Mucosa of descending colon (tissue), 3 donors: ENCODE results near the gene NAB2. TPM values are rescaled to one million over a fixed set of nuclear protein-coding genes. Genes with fewer than 3 reads are reported as not detected.
"Not testable (repeated sequence)": the region's sequence is repeated elsewhere in the genome, so short reads cannot be mapped to it uniquely, and the experiment has no call there.

Experiments used
- ATAC-seq: fragments of 200-7000 bp; cut with Tn5 transposase; one replicate; pipeline ENCODE4 v1.9.1; 2020; ENCODE audit warnings: mild to moderate bottlenecking, moderate library complexity
- DNase-seq, 3 donors: peaks; one replicate each; pipeline ENCODE4 v3.0.0-alpha.2; 2020
- H3K36me3 ChIP-seq: fragments of 200-600 bp; one replicate; pipeline ENCODE4 v1.8.0; 2021; ENCODE audit warnings: low read depth, mild to moderate bottlenecking
- H3K4me1 ChIP-seq: fragments of 200-600 bp; one replicate; pipeline ENCODE4 v1.8.0; 2021; ENCODE audit warnings: low read depth, mild to moderate bottlenecking
- H3K4me3 ChIP-seq: fragments of 200-600 bp; one replicate; pipeline ENCODE4 v1.8.0; 2021; ENCODE audit warnings: mild to moderate bottlenecking
- H3K9me3 ChIP-seq: fragments of 200-600 bp; one replicate; pipeline ENCODE4 v1.8.0; 2021; ENCODE audit warnings: mild to moderate bottlenecking
- CTCF ChIP-seq: fragments of 200-600 bp; IDR thresholded peaks from one replicate; pipeline ENCODE4 v1.8.0; 2022; ENCODE audit warnings: antibody characterized with exemption, mild to moderate bottlenecking
- intact Hi-C, 2 donors: fragments of 100-400 bp; cut with DNase I in 1 of 2; cut with micrococcal nuclease in 1 of 2; formaldehyde crosslinking; loops; one replicate each; pipeline versions ENCODE4 v1.11.0 to v1.11.1; 2022; cut with DNase I, micrococcal nuclease
- total RNA-seq, 3 donors: library from RNA; stranded (reverse); fragmentation: NEBNext Ultra II Directional in 2 of 3; extraction: Animal tissue kit (Norgen Biotek cat#: 25700) in 2 of 3; gene quantifications; one replicate each; pipeline versions ENCODE4 v1.2.1 to v1.2.4, GENCODE V29; 2021 to 2023
- donor health status: DM: no; HTN: no; CAD: no; lungs with moderate emphysema.
- donor health status: DM: no; HTN: no; CAD: no.
- donor health status: DM: no; HTN: yes; CAD: no.

NAB2 gene
- total RNA-seq, 3 donors from 2014 or later = 2.6 to 29.3 (median 3.9) TPM

GRCh38 chr12:57049119-57049446, 39.8 kb upstream of the NAB2 start:
- no peak for TF ChIP-seq CTCF
- H3K4me3 ChIP-seq = peak overlapping the region; percentile 17
- peaks cover 19% of the 10 kb centered on the region for H3K4me1 ChIP-seq
- intact Hi-C loops = no loop called here
- peak in 2 of 3 donors; percentile 75 to 77 for DNase-seq
- peak; percentile 83 for ATAC-seq
- no peaks in the 10 kb centered on the region for H3K9me3 ChIP-seq
- H3K36me3 ChIP-seq = no peaks in the 10 kb centered on the region

- Histone ChIP-seq H3K9me3 (no peaks in the 10 kb centered on the region), H3K36me3 (no peaks in the 10 kb centered on the region), H3K4me3 (peak within 1 kb of the TSS; percentile 17), H3K4me1 (peaks cover 19% of the 10 kb centered on the region)
- peak; percentile 65 to 79 (median 74) for DNase-seq
- TF ChIP-seq CTCF = no peak
- intact Hi-C loops = no loop called here
- peak; percentile 91 for ATAC-seq
Measured at GRCh38 chr12:57049890-57050289, 39.0 kb upstream of the NAB2 start, which contains the start of gene MYO1A. Gene MYO1A (minus strand): TSS chr12:57050129. CDS start chr12:57048323, 1,806 bp downstream.

- H3K4me1 ChIP-seq = peaks cover 19% of the 10 kb centered on the region
- no peak for ATAC-seq
- intact Hi-C loops = no loop called here
- no peak overlapping the region for H3K4me3 ChIP-seq
- H3K9me3 ChIP-seq = no peaks in the 10 kb centered on the region
- DNase-seq = no peak
- H3K36me3 ChIP-seq = no peaks in the 10 kb centered on the region
- no peak for TF ChIP-seq CTCF
Measured at GRCh38 chr12:57051011-57051410, 37.9 kb upstream of the NAB2 start.

- H3K4me1 ChIP-seq = peaks cover 10% of the 10 kb centered on the region
- DNase-seq, ATAC-seq, intact Hi-C loops, H3K4me3 ChIP-seq, H3K36me3 ChIP-seq, H3K9me3 ChIP-seq: not testable (repeated sequence)
Measured at GRCh38 chr12:57053146-57053545, 35.8 kb upstream of the NAB2 start.

GRCh38 chr12:57053901-57054300, 35.0 kb upstream of the NAB2 start:
- H3K9me3 ChIP-seq, H3K4me1 ChIP-seq, DNase-seq, H3K36me3 ChIP-seq, ATAC-seq, intact Hi-C loops, H3K4me3 ChIP-seq: not testable (repeated sequence)

- DNase-seq (no peak), ATAC-seq (no peak)
- Histone ChIP-seq H3K4me3 (no peak overlapping the region), H3K9me3 (no peaks in the 10 kb centered on the region), H3K36me3 (no peaks in the 10 kb centered on the region), H3K4me1 (peaks cover 6% of the 10 kb centered on the region)
- no peak for TF ChIP-seq CTCF
- intact Hi-C loops = no loop called here
Measured at GRCh38 chr12:57055824-57056223, 33.1 kb upstream of the NAB2 start.

GRCh38 chr12:57057067-57057751, 31.7 kb upstream of the NAB2 start:
- Histone ChIP-seq H3K4me3 (no peak overlapping the region), H3K9me3 (no peaks in the 10 kb centered on the region), H3K4me1 (no peaks in the 10 kb centered on the region), H3K36me3 (no peaks in the 10 kb centered on the region)
- TF ChIP-seq CTCF = no peak
- intact Hi-C loops = no loop called here
- ATAC-seq (no peak), DNase-seq (no peak)
